ENCODE measurements around the gene PHETA1.

The PHETA1 gene

GRCh38 chr12:111322336-111323250, 46.3 kb downstream of the PHETA1 start:
- Histone ChIP-seq H3K79me2 (ENCODE audit: insufficient read depth, low read depth) (no peaks in the 10 kb centered on the region), H2AFZ (ENCODE audit: low read depth) (no peak overlapping the region), H3K4me3 (IDR thresholded peaks at IDR 0.05; ENCODE audit: insufficient read depth, low read depth, low read length) (no peak overlapping the region), H3K27me3 (ENCODE audit: insufficient read depth, low read depth) (no peaks in the 10 kb centered on the region), H3K4me2 (no peak overlapping the region), H3K9ac (no peak overlapping the region), H4K20me1 (ENCODE audit: insufficient read depth) (no peaks in the 10 kb centered on the region), H3K36me3 (ENCODE audit: insufficient read depth) (no peaks in the 10 kb centered on the region), H3K4me1 (ENCODE audit: low read depth, poor library complexity, severe bottlenecking) (no peaks in the 10 kb centered on the region), H3K27ac (no peak overlapping the region)
- no peak for TF ChIP-seq CTCF (conservative IDR thresholded peaks at IDR 0.05; ENCODE audit: low read depth, low read length)

DNA sequence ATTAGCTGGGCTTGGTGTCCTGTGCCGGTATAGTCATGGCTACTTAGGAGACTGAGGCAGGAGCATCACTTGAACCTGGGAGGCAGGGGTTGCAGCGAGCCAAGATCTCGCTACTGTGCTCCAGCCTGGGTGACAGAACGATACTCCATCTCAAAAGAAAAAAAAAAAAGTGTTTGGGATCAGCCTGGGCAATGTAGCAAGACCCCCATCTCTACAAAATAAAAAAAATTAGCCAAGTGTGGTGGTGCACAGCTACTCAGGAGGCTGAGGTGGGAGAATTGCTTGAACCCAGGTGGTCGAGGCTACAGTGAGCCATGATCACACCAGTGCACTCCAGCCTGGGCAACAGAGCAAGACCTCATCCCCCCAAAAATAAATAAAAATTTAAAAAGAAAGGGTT, 47.6 kb downstream of the PHETA1 start:
- Histone ChIP-seq H3K4me2 (no peak overlapping the region), H3K4me3 (IDR thresholded peaks at IDR 0.05; ENCODE audit: insufficient read depth, low read depth, low read length) (no peak overlapping the region), H3K4me1 (ENCODE audit: low read depth, poor library complexity, severe bottlenecking) (no peaks in the 10 kb centered on the region), H2AFZ (ENCODE audit: low read depth) (no peak overlapping the region), H3K27me3 (ENCODE audit: insufficient read depth, low read depth) (no peaks in the 10 kb centered on the region), H3K79me2 (ENCODE audit: insufficient read depth, low read depth) (no peaks in the 10 kb centered on the region), H3K27ac (no peak overlapping the region), H3K36me3 (ENCODE audit: insufficient read depth) (no peaks in the 10 kb centered on the region), H3K9ac (no peak overlapping the region), H4K20me1 (ENCODE audit: insufficient read depth) (no peaks in the 10 kb centered on the region)
- no peak for TF ChIP-seq CTCF (conservative IDR thresholded peaks at IDR 0.05; ENCODE audit: low read depth, low read length)

GRCh38 chr12:111320258-111321050, 48.4 kb downstream of the PHETA1 start:
- no peak overlapping the region for H3K4me3 ChIP-seq (IDR thresholded peaks at IDR 0.05; ENCODE audit: insufficient read depth, low read depth, low read length)
- no peaks in the 10 kb centered on the region for H3K36me3 ChIP-seq (ENCODE audit: insufficient read depth)
- H3K27ac ChIP-seq = no peak overlapping the region
- no peak overlapping the region for H3K9ac ChIP-seq
- H3K4me1 ChIP-seq (ENCODE audit: low read depth, poor library complexity, severe bottlenecking) = no peaks in the 10 kb centered on the region
- H3K4me2 ChIP-seq = no peak overlapping the region
- no peaks in the 10 kb centered on the region for H3K79me2 ChIP-seq (ENCODE audit: insufficient read depth, low read depth)
- no peak for TF ChIP-seq CTCF (conservative IDR thresholded peaks at IDR 0.05; ENCODE audit: low read depth, low read length)
- H4K20me1 ChIP-seq (ENCODE audit: insufficient read depth) = no peaks in the 10 kb centered on the region
- no peaks in the 10 kb centered on the region for H3K27me3 ChIP-seq (ENCODE audit: insufficient read depth, low read depth)
- H2AFZ ChIP-seq (ENCODE audit: low read depth) = no peak overlapping the region

GRCh38 chr12:111319600-111320257, 49.2 kb downstream of the PHETA1 start:
- H3K4me3 ChIP-seq (IDR thresholded peaks at IDR 0.05; ENCODE audit: insufficient read depth, low read depth, low read length) = no peak overlapping the region

More at GRCh38 chr12:111319600-111320257, 49.2 kb downstream of the PHETA1 start:
- Histone ChIP-seq H4K20me1 (ENCODE audit: insufficient read depth) (no peaks in the 10 kb centered on the region), H3K27me3 (ENCODE audit: insufficient read depth, low read depth) (no peaks in the 10 kb centered on the region), H3K9ac (no peak overlapping the region), H3K27ac (no peak overlapping the region), H3K4me1 (ENCODE audit: low read depth, poor library complexity, severe bottlenecking) (no peaks in the 10 kb centered on the region), H3K36me3 (ENCODE audit: insufficient read depth) (no peaks in the 10 kb centered on the region), H3K79me2 (ENCODE audit: insufficient read depth, low read depth) (no peaks in the 10 kb centered on the region), H3K4me2 (no peak overlapping the region), H2AFZ (ENCODE audit: low read depth) (no peak overlapping the region)
- TF ChIP-seq CTCF (conservative IDR thresholded peaks at IDR 0.05; ENCODE audit: low read depth, low read length) = no peak
